Fibroblast of skin of left biceps (primary cell): ENCODE results near the gene LAMB4.
A peak's percentile ranks its signal among the peaks of the same experiment; 100 is the strongest.

Experiments
- DNase-seq, 2 experiments: peaks; one replicate each; pipeline ENCODE4 v3.0.0-alpha.2; 2013; ENCODE audit warnings: low read depth in 2 of 2

Gene LAMB4

GRCh38 chr7:108014747-108015682 lies 115.1 kb downstream of the LAMB4 start:
- DNase-seq, result peak; percentile 74 to 75

GRCh38 chr7:108014215-108014614 lies 115.9 kb downstream of the LAMB4 start:
- no peak for DNase-seq

GRCh38 chr7:108012499-108013430 lies 117.4 kb downstream of the LAMB4 start:
- no peak for DNase-seq

- no peak for DNase-seq
Measured at GRCh38 chr7:108010377-108010776, 119.8 kb downstream of the LAMB4 start.

GRCh38 chr7:108009873-108010272 lies 120.3 kb downstream of the LAMB4 start:
- DNase-seq, result no peak

- DNase-seq, result no peak
Measured at GRCh38 chr7:108008827-108009226, 121.3 kb downstream of the LAMB4 start.

- no peak for DNase-seq
Measured at GRCh38 chr7:108008240-108008639, 121.9 kb downstream of the LAMB4 start.

- DNase-seq, result no peak
Measured at GRCh38 chr7:108007762-108008161, 122.4 kb downstream of the LAMB4 start.

GRCh38 chr7:108007261-108007660 lies 122.9 kb downstream of the LAMB4 start:
- DNase-seq, result no peak

- DNase-seq, result no peak
Measured at GRCh38 chr7:108004220-108005142, 125.7 kb downstream of the LAMB4 start.

- DNase-seq, result no peak
Measured at GRCh38 chr7:108003599-108003935, 126.6 kb downstream of the LAMB4 start.

GRCh38 chr7:108002726-108003598 lies 127.2 kb downstream of the LAMB4 start, which contains the start of gene LAMB1:
TSS of gene LAMB1 (minus strand) at chr7:108003161. CDS start at chr7:108002885, 276 bp downstream.
- peak; percentile 67 to 71 for DNase-seq

- no peak for DNase-seq
Measured at GRCh38 chr7:108001764-108002725, 128.1 kb downstream of the LAMB4 start.

- DNase-seq, result no peak
Measured at GRCh38 chr7:108000875-108001763, 129.0 kb downstream of the LAMB4 start.

- no peak for DNase-seq
Measured at GRCh38 chr7:107999779-108000560, 130.2 kb downstream of the LAMB4 start.

GRCh38 chr7:107998660-107999480 lies 131.3 kb downstream of the LAMB4 start:
- DNase-seq, result no peak
